SK-N-SH treated with all-trans-retinoic acid at 6 μM for 48 hours (cell line): ENCODE data around the gene SCIN.

Experiments
- ARNTL ChIP-seq: fragments of 450-650 bp; formaldehyde crosslinking; IDR thresholded peaks from 2 replicates; pipeline ENCODE4 v1.5.0; 2020; ENCODE audit warnings: low read depth, mild to moderate bottlenecking, moderate library complexity, borderline replicate concordance
- BACH2 ChIP-seq: fragments of 250-450 bp; sonication (Bioruptor Pico); IDR thresholded peaks from 2 replicates; pipeline ENCODE4 v1.9.0; 2021; ENCODE audit warnings: mild to moderate bottlenecking, borderline replicate concordance
- GLIS3 ChIP-seq: fragments of 250-450 bp; sonication (Bioruptor Pico); IDR thresholded peaks from 2 replicates; pipeline ENCODE4 v1.5.0; 2020; ENCODE audit warnings: mild to moderate bottlenecking, moderate library complexity
- ISL1 ChIP-seq: fragments of 250-450 bp; sonication (Bioruptor Pico); IDR thresholded peaks from 2 replicates; pipeline ENCODE4 v2.1.2; 2022; ENCODE audit warnings: mild to moderate bottlenecking, moderate library complexity
- PATZ1 ChIP-seq: fragments of 250-450 bp; sonication (Bioruptor Pico); IDR thresholded peaks from 2 replicates; pipeline ENCODE4 v1.8.0; 2020; ENCODE audit warnings: mild to moderate bottlenecking, moderate library complexity, borderline replicate concordance
- POU6F1 ChIP-seq: fragments of 250-450 bp; sonication (Bioruptor Pico); IDR thresholded peaks from 2 replicates; pipeline ENCODE4 v1.8.0; 2021; ENCODE audit warnings: low read depth, mild to moderate bottlenecking, moderate library complexity, borderline replicate concordance
- RARB ChIP-seq: fragments of 250-450 bp; sonication (Bioruptor Pico); IDR thresholded peaks from 2 replicates; pipeline ENCODE4 v1.8.0; 2021; ENCODE audit warnings: mild to moderate bottlenecking, moderate library complexity
- TCF4 ChIP-seq: fragments of 250-450 bp; sonication (Bioruptor Pico); IDR thresholded peaks from 2 replicates; pipeline ENCODE4 v1.8.0; 2021; ENCODE audit warnings: mild to moderate bottlenecking, moderate library complexity, borderline replicate concordance
- TSHZ2 ChIP-seq: fragments of 250-450 bp; sonication (Bioruptor Pico); IDR thresholded peaks from 2 replicates; pipeline ENCODE4 v1.5.0; 2020; ENCODE audit warnings: mild to moderate bottlenecking, moderate library complexity
- ZC3H10 ChIP-seq: fragments of 250-450 bp; sonication (Bioruptor Pico); IDR thresholded peaks from 2 replicates; pipeline ENCODE4 v1.5.1; 2021; ENCODE audit warnings: mild to moderate bottlenecking, moderate library complexity
- ZFP3 ChIP-seq: fragments of 250-450 bp; sonication (Bioruptor Pico); IDR thresholded peaks from 2 replicates; pipeline ENCODE4 v1.5.0; 2020; ENCODE audit warnings: mild to moderate bottlenecking, moderate library complexity
- ZFP30 ChIP-seq: fragments of 450-650 bp; formaldehyde crosslinking; IDR thresholded peaks from 2 replicates; pipeline ENCODE4 v1.5.0; 2022; ENCODE audit warnings: mild to moderate bottlenecking, moderate library complexity
- ZNF565 ChIP-seq: fragments of 450-650 bp; formaldehyde crosslinking; conservative IDR thresholded peaks from 2 replicates; pipeline ENCODE4 v1.5.0; 2020; ENCODE audit warnings: low read depth, mild to moderate bottlenecking, moderate library complexity
- ZNF70 ChIP-seq: fragments of 450-650 bp; formaldehyde crosslinking; IDR thresholded peaks from 2 replicates; pipeline ENCODE4 v1.5.0; 2020; ENCODE audit warnings: mild to moderate bottlenecking, moderate library complexity

GRCh38 chr7:12570534-12571461 is at the start of gene SCIN:
- no peak for TF ChIP-seq PATZ1
- TF ChIP-seq POU6F1 (CRISPR knock-in tag) = no peak
- TF ChIP-seq ISL1 (CRISPR knock-in tag) = no peak
- TF ChIP-seq ZNF70 (CRISPR knock-in tag) = no peak
- TF ChIP-seq ZFP30 (CRISPR knock-in tag) = no peak
- TF ChIP-seq RARB (CRISPR knock-in tag) = no peak
- TF ChIP-seq ZNF565 (CRISPR knock-in tag) = no peak
- no peak for TF ChIP-seq ARNTL (CRISPR knock-in tag)
- TF ChIP-seq TCF4 (CRISPR knock-in tag) = no peak
- no peak for TF ChIP-seq ZC3H10
- TF ChIP-seq TSHZ2 (CRISPR knock-in tag) = no peak
- TF ChIP-seq ZFP3 = no peak
- TF ChIP-seq GLIS3 (CRISPR knock-in tag) = no peak
- TF ChIP-seq BACH2 (CRISPR knock-in tag) = no peak
